Measurements from ENCODE around the gene RMRP.
"Not testable (repeated sequence)": the region's sequence is repeated elsewhere in the genome, so short reads cannot be mapped to it uniquely, and the experiment has no call there.

Gene RMRP

GRCh38 chr9:35617548-35617947 is 40.3 kb downstream of the RMRP start:
- Histone ChIP-seq H3K4me3 (ENCODE audit: control insufficient read depth in 1 of 7, extremely low read depth in 1 of 7, insufficient read depth in 4 of 7, low read depth in 2 of 7, low read length in 6 of 7) (peak overlapping the region in 6 of 7 experiments; percentile 16 to 84 (median 70)), H3K27ac (ENCODE audit: insufficient read depth in 1 of 2, low read depth in 1 of 2, low read length in 2 of 2, poor library complexity in 1 of 2, severe bottlenecking in 2 of 2) (peak overlapping the region in 1 of 2 experiments; percentile 8), H3K9me3 (ENCODE audit: control extremely low read depth in 1 of 5, control insufficient read depth in 4 of 5, insufficient read depth in 2 of 5, low read depth in 1 of 5, low read length in 4 of 5) (no peaks in the 10 kb centered on the region), H3K4me1 (ENCODE audit: control extremely low read depth in 1 of 4, control insufficient read depth in 4 of 4, insufficient read depth in 4 of 4, low read length in 3 of 4) (peaks cover 0 to 54% (median 33%) of the 10 kb centered on the region in 4 experiments), H3K27me3 (replicated peaks in 2 of 5; ENCODE audit: control insufficient read depth in 4 of 5, insufficient read depth in 5 of 5, low read length in 4 of 5) (no peaks in the 10 kb centered on the region), H3K36me3 (ENCODE audit: control insufficient read depth in 4 of 4, insufficient read depth in 4 of 4, low read length in 3 of 4) (no peaks in the 10 kb centered on the region)
- 33% methylated on average over 6 of the region's 8 CpGs for WGBS (ENCODE audit: insufficient coverage)
- POLR2A ChIA-PET: interaction anchor here (1.0 kb wide), 1 partner anchor 114 kb away, joined by 3 read pairs; no protein-coding TSS in a partner anchor
- no peak for DNase-seq
- CTCF ChIA-PET: interaction anchor here (0.7 to 11.4 kb wide), 10 partner anchors 10 to 110 kb away, joined by 3 to 105 read pairs (median 5); partner anchors contain the start of genes ARHGEF39, CCDC107, RMRP and SIT1

DNA sequence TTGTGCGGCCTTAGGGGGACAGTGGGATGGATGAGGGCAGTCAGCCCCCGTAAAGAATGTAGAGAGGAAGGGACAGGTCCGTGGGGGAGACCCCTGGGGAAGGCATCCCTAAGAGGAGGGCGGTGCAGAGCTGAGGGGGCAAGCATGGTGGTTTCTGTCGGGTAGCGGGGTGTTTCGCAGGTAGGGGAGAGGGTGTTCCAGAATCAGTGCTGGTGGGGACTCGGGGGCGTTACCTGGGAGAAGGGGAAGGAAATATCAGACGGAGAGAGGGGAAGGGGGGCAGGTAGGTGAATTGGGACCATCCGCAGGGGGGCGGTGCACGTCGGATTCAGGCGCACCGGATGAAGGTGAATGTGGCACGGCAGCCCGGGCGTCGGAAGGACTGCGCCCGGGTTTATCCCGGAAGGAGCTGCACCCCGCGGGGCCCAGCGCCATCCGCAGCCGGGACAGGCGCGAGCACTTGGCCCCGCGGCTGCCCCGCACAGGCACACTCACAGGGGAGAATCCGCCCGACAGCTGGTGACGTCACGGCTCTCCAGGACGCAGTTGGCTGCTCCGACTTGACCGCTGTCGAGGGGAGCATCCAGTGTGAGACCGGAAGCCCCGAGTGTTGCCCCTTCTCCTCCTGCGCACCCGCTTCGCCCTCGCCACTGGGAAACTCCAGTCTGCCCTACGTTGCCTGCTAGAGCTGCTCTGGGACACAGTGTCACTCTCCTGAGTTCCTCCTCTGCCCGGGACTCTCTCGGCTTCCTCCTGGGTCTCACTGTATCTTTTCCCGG is 40.9 kb downstream of the RMRP start:
- no peak overlapping the region for H3K27ac ChIP-seq (ENCODE audit: insufficient read depth in 1 of 2, low read depth in 1 of 2, low read length in 2 of 2, poor library complexity in 1 of 2, severe bottlenecking in 2 of 2)
- CTCF ChIA-PET: interaction anchor here (0.7 to 11.4 kb wide), 12 partner anchors 9 to 111 kb away, joined by 3 to 105 read pairs (median 5); partner anchors contain the start of genes ARHGEF39, CCDC107, RMRP and SIT1

DNA sequence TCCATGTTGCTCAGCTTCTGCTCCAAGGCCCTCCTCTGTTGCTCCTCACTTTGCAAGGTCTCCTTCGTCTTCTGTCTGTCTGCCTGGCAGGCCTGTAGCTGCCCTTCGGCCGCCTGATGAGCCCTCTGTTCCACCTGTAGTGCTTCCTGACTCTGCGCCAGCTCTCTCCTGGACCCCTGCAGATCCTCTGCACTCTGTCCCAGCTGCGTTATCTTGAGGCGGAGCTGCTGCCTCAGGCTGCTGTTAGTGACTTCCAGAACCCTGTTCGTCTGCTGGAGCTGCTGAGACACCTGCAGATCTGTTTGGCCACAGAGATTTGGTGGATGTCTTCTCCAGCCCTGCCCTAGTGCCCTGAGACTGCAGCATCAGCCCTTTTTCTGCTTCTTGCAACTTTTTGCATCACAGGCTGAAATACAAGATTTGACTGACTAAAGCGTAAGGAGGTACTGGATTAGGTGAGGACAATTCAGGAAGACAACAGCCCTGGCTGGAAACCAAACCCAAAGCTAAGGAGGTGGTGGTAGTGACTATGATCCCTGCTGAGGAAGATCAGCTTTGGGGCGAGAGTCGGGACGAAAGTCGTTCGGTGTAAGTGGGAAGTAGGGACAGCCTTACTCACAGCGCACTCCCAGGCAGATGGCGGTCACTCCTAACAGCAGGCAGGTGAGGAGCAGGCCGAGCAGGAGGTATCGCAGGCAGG is 41.7 kb downstream of the RMRP start:
- WGBS (ENCODE audit: insufficient coverage): 95% methylated on average over 17 of the region's 17 CpGs
- peaks cover 0 to 44% (median 33%) of the 10 kb centered on the region in 4 experiments for H3K4me1 ChIP-seq (ENCODE audit: control extremely low read depth in 1 of 4, control insufficient read depth in 4 of 4, insufficient read depth in 4 of 4, low read length in 3 of 4)
- POLR2A ChIA-PET: no interaction called here
- no peaks in the 10 kb centered on the region for H3K9me3 ChIP-seq (ENCODE audit: control extremely low read depth in 1 of 5, control insufficient read depth in 4 of 5, insufficient read depth in 2 of 5, low read depth in 1 of 5, low read length in 4 of 5)
- no peaks in the 10 kb centered on the region for H3K36me3 ChIP-seq (ENCODE audit: control insufficient read depth in 4 of 4, insufficient read depth in 4 of 4, low read length in 3 of 4)
- H3K27ac ChIP-seq (ENCODE audit: insufficient read depth in 1 of 2, low read depth in 1 of 2, low read length in 2 of 2, poor library complexity in 1 of 2, severe bottlenecking in 2 of 2): no peak overlapping the region
- CTCF ChIA-PET: interaction anchor here (0.8 to 11.4 kb wide), 14 partner anchors 8 to 80 kb away, joined by 3 to 105 read pairs (median 4); partner anchors contain the start of genes ARHGEF39, CCDC107, RMRP and SIT1
- H3K4me3 ChIP-seq (ENCODE audit: control insufficient read depth in 1 of 7, extremely low read depth in 1 of 7, insufficient read depth in 4 of 7, low read depth in 2 of 7, low read length in 6 of 7): peak overlapping the region in 3 of 7 experiments; percentile 67 to 84 (median 72)
- no peak for DNase-seq
- H3K27me3 ChIP-seq (replicated peaks in 2 of 5; ENCODE audit: control insufficient read depth in 4 of 5, insufficient read depth in 5 of 5, low read length in 4 of 5): no peaks in the 10 kb centered on the region

More for the DNA sequence above, 40.9 kb downstream of the RMRP start:
- Histone ChIP-seq H3K27me3 (replicated peaks in 2 of 5; ENCODE audit: control insufficient read depth in 4 of 5, insufficient read depth in 5 of 5, low read length in 4 of 5) (no peaks in the 10 kb centered on the region), H3K9me3 (ENCODE audit: control extremely low read depth in 1 of 5, control insufficient read depth in 4 of 5, insufficient read depth in 2 of 5, low read depth in 1 of 5, low read length in 4 of 5) (no peaks in the 10 kb centered on the region), H3K36me3 (ENCODE audit: control insufficient read depth in 4 of 4, insufficient read depth in 4 of 4, low read length in 3 of 4) (no peaks in the 10 kb centered on the region), H3K4me1 (ENCODE audit: control extremely low read depth in 1 of 4, control insufficient read depth in 4 of 4, insufficient read depth in 4 of 4, low read length in 3 of 4) (peaks cover 0 to 49% (median 33%) of the 10 kb centered on the region in 4 experiments), H3K4me3 (ENCODE audit: control insufficient read depth in 1 of 7, extremely low read depth in 1 of 7, insufficient read depth in 4 of 7, low read depth in 2 of 7, low read length in 6 of 7) (peak overlapping the region; percentile 16 to 84 (median 67))
- 12% methylated on average over 48 of the region's 51 CpGs for WGBS (ENCODE audit: insufficient coverage)
- DNase-seq: peak in 2 of 3 donors; percentile 53 to 66
- POLR2A ChIA-PET: interaction anchor here (1.0 kb wide), 1 partner anchor 114 kb away, joined by 3 read pairs; no protein-coding TSS in a partner anchor

- Histone ChIP-seq H3K9me3 (ENCODE audit: control extremely low read depth in 1 of 5, control insufficient read depth in 4 of 5, insufficient read depth in 2 of 5, low read depth in 1 of 5, low read length in 4 of 5) (no peaks in the 10 kb centered on the region), H3K27ac (ENCODE audit: insufficient read depth in 1 of 2, low read depth in 1 of 2, low read length in 2 of 2, poor library complexity in 1 of 2, severe bottlenecking in 2 of 2) (no peak overlapping the region), H3K27me3 (replicated peaks in 2 of 5; ENCODE audit: control insufficient read depth in 4 of 5, insufficient read depth in 5 of 5, low read length in 4 of 5) (no peaks in the 10 kb centered on the region), H3K4me3 (ENCODE audit: control insufficient read depth in 1 of 7, extremely low read depth in 1 of 7, insufficient read depth in 4 of 7, low read depth in 2 of 7, low read length in 6 of 7) (no peak overlapping the region), H3K4me1 (ENCODE audit: control extremely low read depth in 1 of 4, control insufficient read depth in 4 of 4, insufficient read depth in 4 of 4, low read length in 3 of 4) (peaks cover 0 to 14% (median 13%) of the 10 kb centered on the region in 4 experiments), H3K36me3 (ENCODE audit: control insufficient read depth in 4 of 4, insufficient read depth in 4 of 4, low read length in 3 of 4) (peaks cover 0 to 24% (median 20%) of the 10 kb centered on the region in 4 experiments)
- ChIA-PET POLR2A (no interaction called here), CTCF (interaction anchor here (0.7 to 11.4 kb wide), 7 partner anchors 9 to 384 kb away, joined by 3 to 105 read pairs (median 4); partner anchors contain the start of genes ARHGEF39, CCDC107, RMRP and SIT1)
- DNase-seq: no peak
- no CpG with 5 or more reads among the region's 2 CpGs for WGBS (ENCODE audit: insufficient coverage)
Observed at GRCh38 chr9:35612843-35613242, 45.0 kb downstream of the RMRP start.

DNA sequence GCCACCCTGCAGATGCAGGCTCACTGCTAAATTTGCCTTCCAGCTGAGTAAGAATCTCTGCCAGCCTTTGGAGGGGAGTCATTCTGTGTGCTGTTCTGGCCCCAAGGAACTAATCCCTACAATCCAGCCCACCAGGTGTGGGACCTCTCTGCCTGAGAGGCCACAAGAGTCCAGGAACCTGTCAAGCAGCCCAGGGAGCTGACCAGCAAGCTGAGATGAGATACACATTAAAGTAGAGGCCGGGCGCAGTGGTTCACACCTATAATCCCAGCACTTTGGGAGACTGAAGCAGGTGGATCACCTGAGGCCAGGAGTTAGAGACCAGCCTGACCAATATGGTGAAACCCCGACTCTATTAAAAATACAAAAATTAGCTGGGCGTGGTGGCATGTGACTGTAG is 45.8 kb downstream of the RMRP start:
- H3K4me3 ChIP-seq (ENCODE audit: control insufficient read depth in 1 of 7, extremely low read depth in 1 of 7, insufficient read depth in 4 of 7, low read depth in 2 of 7, low read length in 6 of 7); H3K4me1 ChIP-seq (ENCODE audit: control extremely low read depth in 1 of 4, control insufficient read depth in 4 of 4, insufficient read depth in 4 of 4, low read length in 3 of 4); DNase-seq; H3K27ac ChIP-seq (ENCODE audit: insufficient read depth in 1 of 2, low read depth in 1 of 2, low read length in 2 of 2, poor library complexity in 1 of 2, severe bottlenecking in 2 of 2); POLR2A ChIA-PET; H3K27me3 ChIP-seq (replicated peaks in 2 of 5; ENCODE audit: control insufficient read depth in 4 of 5, insufficient read depth in 5 of 5, low read length in 4 of 5); H3K9me3 ChIP-seq (ENCODE audit: control extremely low read depth in 1 of 5, control insufficient read depth in 4 of 5, insufficient read depth in 2 of 5, low read depth in 1 of 5, low read length in 4 of 5): not testable (repeated sequence)
- H3K36me3 ChIP-seq (ENCODE audit: control insufficient read depth in 4 of 4, insufficient read depth in 4 of 4, low read length in 3 of 4): peaks cover 0 to 30% (median 24%) of the 10 kb centered on the region in 4 experiments
- CTCF ChIA-PET: interaction anchor here (0.8 to 11.4 kb wide), 12 partner anchors 8 to 116 kb away, joined by 3 to 105 read pairs (median 4); partner anchors contain the start of genes ARHGEF39, CCDC107, RMRP and SIT1
- WGBS (ENCODE audit: insufficient coverage): 100% methylated on average over 4 of the region's 4 CpGs

DNA sequence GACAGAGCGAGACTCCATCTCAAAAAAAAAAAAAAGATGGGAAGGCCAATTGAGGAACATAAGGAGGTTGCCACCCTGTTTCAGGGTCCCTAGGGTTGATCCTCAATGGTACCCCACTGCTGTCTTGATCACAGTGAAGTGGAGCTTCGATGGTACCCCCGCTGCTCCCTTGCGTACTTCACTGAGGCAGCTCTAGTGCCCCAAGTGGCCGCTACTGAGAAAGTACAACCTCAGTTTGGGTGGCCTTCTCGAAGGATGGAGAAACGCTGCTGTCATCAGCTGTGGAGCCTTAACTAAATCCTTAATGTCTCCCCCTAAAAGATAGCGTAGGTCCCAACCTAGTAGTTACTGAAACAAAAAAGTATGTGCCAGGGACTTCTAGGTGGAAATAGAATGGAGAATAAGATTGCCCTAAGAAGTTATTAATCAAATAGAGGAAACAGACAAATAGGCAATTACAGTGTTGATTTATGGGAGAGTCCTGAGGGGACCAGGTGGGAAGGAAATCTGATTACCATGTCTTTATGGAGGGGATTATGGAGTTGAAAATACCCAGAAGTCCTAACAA is 46.5 kb downstream of the RMRP start:
- CTCF ChIA-PET: interaction anchor here (0.7 to 11.4 kb wide), 13 partner anchors 9 to 117 kb away, joined by 3 to 105 read pairs (median 5); partner anchors contain the start of genes ARHGEF39, CCDC107, RMRP and SIT1
- H3K4me3 ChIP-seq (ENCODE audit: control insufficient read depth in 1 of 7, extremely low read depth in 1 of 7, insufficient read depth in 4 of 7, low read depth in 2 of 7, low read length in 6 of 7): no peak overlapping the region
- DNase-seq: peak; percentile 58 to 76 (median 75)
- WGBS (ENCODE audit: insufficient coverage): 26% methylated on average over 7 of the region's 8 CpGs
- peaks cover 0 to 7% (median 6%) of the 10 kb centered on the region in 4 experiments for H3K4me1 ChIP-seq (ENCODE audit: control extremely low read depth in 1 of 4, control insufficient read depth in 4 of 4, insufficient read depth in 4 of 4, low read length in 3 of 4)
- POLR2A ChIA-PET: interaction anchor here (0.7 kb wide), 1 partner anchor 59 kb away, joined by 4 read pairs; no protein-coding TSS in a partner anchor
- H3K27me3 ChIP-seq (replicated peaks in 2 of 5; ENCODE audit: control insufficient read depth in 4 of 5, insufficient read depth in 5 of 5, low read length in 4 of 5): no peaks in the 10 kb centered on the region
- H3K9me3 ChIP-seq (ENCODE audit: control extremely low read depth in 1 of 5, control insufficient read depth in 4 of 5, insufficient read depth in 2 of 5, low read depth in 1 of 5, low read length in 4 of 5): no peaks in the 10 kb centered on the region
- H3K27ac ChIP-seq (ENCODE audit: insufficient read depth in 1 of 2, low read depth in 1 of 2, low read length in 2 of 2, poor library complexity in 1 of 2, severe bottlenecking in 2 of 2): no peak overlapping the region
- H3K36me3 ChIP-seq (ENCODE audit: control insufficient read depth in 4 of 4, insufficient read depth in 4 of 4, low read length in 3 of 4): peaks cover 0 to 31% (median 24%) of the 10 kb centered on the region in 4 experiments

Measured in common myeloid progenitor, CD34-positive (primary cell).